Limb (tissue), 2 donors: ENCODE results near the gene ZNF232.
"Not testable (repeated sequence)": the region's sequence is repeated elsewhere in the genome, so short reads cannot be mapped to it uniquely, and the experiment has no call there.

Source experiments
- DNase-seq, 2 donors: peaks; one replicate each; pipeline ENCODE4 v3.0.0-alpha.2; 2016; ENCODE audit errors: extremely low spot score in 2 of 2

ZNF232 gene

GRCh38 chr17:5111402-5112204, at the start of gene ZNF232:
Gene ZNF232 (minus strand): TSS chr17:5111878. CDS start chr17:5111822, 56 bp downstream.
- DNase-seq: peak; percentile 90 to 95

- not testable (repeated sequence) for DNase-seq
Observed at GRCh38 chr17:5160702-5161101, 49.0 kb upstream of the ZNF232 start.

GRCh38 chr17:5146122-5146521, 34.4 kb upstream of the ZNF232 start:
- not testable (repeated sequence) for DNase-seq

- DNase-seq: not testable (repeated sequence)
Observed at GRCh38 chr17:5142877-5143276, 31.2 kb upstream of the ZNF232 start.

GRCh38 chr17:5139458-5139732, 27.7 kb upstream of the ZNF232 start:
- DNase-seq: no peak

GRCh38 chr17:5138616-5139457, 27.2 kb upstream of the ZNF232 start:
- no peak for DNase-seq

- not testable (repeated sequence) for DNase-seq
Observed at GRCh38 chr17:5138198-5138544, 26.5 kb upstream of the ZNF232 start.

GRCh38 chr17:5137511-5138197, 26.0 kb upstream of the ZNF232 start:
- not testable (repeated sequence) for DNase-seq

- not testable (repeated sequence) for DNase-seq
Observed at GRCh38 chr17:5136580-5137412, 25.1 kb upstream of the ZNF232 start.

- DNase-seq: peak in 1 of 2 donors; percentile 17
Observed at GRCh38 chr17:5135726-5136579, 24.3 kb upstream of the ZNF232 start.

GRCh38 chr17:5135131-5135712, 23.5 kb upstream of the ZNF232 start:
- DNase-seq: not testable (repeated sequence)

GRCh38 chr17:5134571-5134970, 22.9 kb upstream of the ZNF232 start:
- DNase-seq: not testable (repeated sequence)

GRCh38 chr17:5133961-5134360, 22.3 kb upstream of the ZNF232 start:
- not testable (repeated sequence) for DNase-seq

- DNase-seq: no peak
Observed at GRCh38 chr17:5133311-5133710, 21.6 kb upstream of the ZNF232 start.

- peak in 1 of 2 donors; percentile 9 for DNase-seq
Observed at GRCh38 chr17:5132503-5133225, 21.0 kb upstream of the ZNF232 start.

GRCh38 chr17:5131799-5132502, 20.3 kb upstream of the ZNF232 start:
- DNase-seq: peak in 1 of 2 donors; percentile 11

GRCh38 chr17:5131146-5131715, 19.6 kb upstream of the ZNF232 start:
- no peak for DNase-seq

- DNase-seq: not testable (repeated sequence)
Observed at GRCh38 chr17:5130687-5131086, 19.0 kb upstream of the ZNF232 start.
